Activated CD4-positive, alpha-beta T cell treated with anti-CD3 and anti-CD28 coated beads, Interleukin-2, Interleukin-4, amounts not matched to agents 100 ng/mL and 50 ng/mL, durations not matched to agents 16 hours and 8 hours (primary cell): ENCODE results near the gene UST.
A peak's percentile ranks its signal among the peaks of the same experiment; 100 is the strongest.

Source experiments
- DNase-seq: peaks from one replicate; pipeline ENCODE4 v3.0.0-alpha.2; 2020; ENCODE audit warnings: low spot score

UST gene

DNA sequence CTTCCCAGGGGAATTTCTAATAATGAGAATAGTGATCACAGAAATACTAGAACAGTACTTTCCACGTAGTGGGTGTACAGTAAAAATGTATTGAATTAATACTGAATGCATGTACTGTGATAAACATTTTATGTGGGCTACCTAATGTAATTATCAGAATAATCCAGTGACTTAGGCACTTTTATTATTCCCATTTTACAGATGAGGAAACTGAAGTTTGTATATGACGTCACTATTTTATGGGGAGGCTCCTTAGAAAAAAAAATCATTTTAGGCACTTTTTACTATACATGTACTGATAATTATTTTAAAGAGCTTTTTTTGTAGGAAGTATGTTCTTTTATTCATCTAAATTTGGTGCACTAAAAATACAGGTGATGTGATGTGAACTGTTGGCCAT, 295.1 kb downstream of the UST start:
- no peak for DNase-seq

DNA sequence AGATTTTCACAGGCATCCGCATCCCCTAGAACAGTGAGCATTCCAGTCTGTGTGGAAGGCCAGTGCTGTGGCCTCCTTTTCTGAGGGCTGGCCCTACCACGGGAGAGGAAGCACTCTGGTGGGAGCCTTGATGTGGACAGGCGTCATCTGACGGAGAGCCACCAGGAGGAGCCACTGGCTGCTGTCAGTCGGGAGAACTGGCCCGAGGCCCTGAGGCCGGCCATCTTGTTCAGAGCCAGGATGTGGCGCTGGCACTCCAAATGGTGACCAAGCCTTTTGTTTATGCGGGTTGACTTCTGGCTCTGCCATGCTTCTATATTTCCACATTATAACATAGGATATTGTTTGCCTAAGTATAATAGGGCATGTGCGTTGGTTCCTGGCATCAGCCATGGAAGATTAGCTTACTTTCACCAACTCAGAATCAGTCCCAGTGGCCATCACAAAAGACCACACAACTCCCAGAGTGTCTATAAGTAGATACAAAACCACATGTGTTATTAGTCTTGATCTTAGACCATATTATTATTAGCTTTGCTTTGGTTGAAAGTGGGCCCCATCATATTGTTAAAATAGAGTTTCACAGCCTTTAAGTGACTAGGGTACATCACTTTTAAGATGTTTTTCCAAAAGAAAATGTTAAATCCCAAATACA, 296.8 kb downstream of the UST start:
- peak; percentile 31 for DNase-seq

GRCh38 chr6:149044528-149044927, 297.7 kb downstream of the UST start:
- DNase-seq = no peak

GRCh38 chr6:149045404-149045803, 298.6 kb downstream of the UST start:
- peak; percentile 56 for DNase-seq

DNA sequence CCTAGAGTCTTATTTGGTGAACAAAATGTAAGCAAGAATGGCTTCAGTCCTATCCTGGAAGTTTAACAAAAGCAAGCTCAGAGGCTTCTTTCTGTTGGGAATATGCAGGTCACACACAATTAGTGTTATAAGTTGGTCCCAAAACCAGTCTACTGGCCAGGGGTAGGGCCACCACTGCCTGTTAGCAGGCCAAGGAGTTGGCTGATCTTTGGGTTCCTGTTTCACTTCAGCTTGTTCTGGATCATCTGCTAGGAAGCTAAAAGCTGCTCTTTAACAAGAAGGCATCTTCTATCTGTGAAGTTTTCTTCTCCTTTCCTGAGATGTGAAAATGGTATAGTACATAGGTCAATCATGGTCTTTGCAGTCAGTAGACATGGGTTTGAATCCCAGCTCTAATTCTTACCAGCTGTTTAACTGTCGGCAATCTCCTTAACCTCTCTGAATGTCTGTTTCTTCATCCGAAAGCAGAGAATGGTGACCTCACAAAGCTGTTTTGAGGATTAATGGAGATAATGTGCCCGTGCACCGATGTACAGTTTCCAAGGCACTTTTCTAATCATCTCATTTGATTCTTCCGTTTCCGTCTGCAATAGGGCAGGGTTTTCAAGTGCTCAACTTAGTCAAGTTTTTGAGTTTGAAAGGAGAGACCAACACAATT, 299.5 kb downstream of the UST start:
- DNase-seq = no peak

- no peak for DNase-seq
These were observed 300.0 kb downstream of the UST start for GRCh38 chr6:149046822-149047246.

- DNase-seq = no peak
These were observed 302.4 kb downstream of the UST start for GRCh38 chr6:149049230-149049629.

GRCh38 chr6:149050160-149050559, 303.3 kb downstream of the UST start:
- DNase-seq = no peak

- DNase-seq = peak; percentile 55
These were observed 305.7 kb downstream of the UST start for GRCh38 chr6:149052350-149053106.

DNA sequence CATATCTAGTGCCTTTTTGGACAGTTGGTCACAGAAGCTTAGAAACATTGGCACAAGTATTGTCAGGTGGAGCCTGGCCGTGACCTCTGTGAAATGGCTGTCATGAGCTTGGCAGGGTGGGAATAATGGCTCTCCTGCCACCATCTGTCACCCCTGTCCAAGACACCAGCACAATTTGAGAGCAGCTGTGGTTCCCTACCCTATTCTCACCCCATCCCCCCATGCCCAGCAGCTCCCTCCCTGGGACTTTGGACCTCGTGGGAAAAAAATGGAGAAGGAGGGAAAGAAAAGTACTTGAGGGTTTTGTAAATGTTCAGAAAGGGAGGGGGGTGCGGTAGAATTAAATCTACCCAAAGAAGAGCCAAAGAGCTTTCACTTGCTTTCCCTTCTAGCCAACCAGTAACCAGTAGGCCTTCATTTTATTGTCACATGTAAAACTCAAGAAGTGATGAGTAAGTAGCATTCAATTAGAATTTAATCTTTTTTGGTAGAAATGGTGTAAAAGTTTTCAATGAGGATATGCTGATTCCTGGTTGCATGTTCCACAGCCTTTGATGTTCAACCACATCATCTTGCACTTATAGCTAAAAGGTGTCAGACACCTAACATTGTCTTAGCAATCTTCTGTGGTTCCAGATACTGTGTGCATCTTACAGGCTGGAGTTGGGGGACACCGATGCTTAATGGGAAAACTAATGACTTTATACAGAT, 307.2 kb downstream of the UST start:
- no peak for DNase-seq

DNA sequence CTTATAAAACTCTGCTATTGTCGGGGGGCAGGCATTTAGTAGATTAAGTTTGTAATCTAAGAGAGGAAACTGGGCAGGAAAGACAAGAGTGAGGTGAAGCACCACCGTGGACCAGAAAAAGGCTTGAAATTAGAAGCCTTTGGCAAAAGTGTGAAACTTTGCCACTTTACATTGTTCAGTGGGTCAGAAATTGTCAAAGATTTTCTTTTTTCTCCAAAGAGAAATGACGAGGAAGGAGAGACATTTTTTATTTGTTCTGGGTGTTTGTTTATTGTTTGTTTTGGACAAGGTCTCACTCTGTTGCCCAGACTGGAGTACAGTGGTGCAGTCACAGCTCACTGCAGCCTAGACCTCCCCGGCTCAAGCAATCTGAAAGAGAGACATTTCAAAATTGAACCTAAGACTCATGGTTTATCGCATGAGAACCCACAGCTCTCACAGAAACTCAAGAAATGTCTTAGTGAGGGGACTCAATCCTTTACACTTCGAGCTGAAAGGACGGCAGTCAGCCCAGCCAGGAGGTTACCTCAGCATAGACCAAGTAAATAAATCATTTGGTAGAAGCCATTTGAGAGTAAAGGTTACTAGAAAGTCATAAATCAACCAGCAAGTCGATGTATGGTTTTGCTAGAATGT, 307.8 kb downstream of the UST start:
- DNase-seq = no peak

DNA sequence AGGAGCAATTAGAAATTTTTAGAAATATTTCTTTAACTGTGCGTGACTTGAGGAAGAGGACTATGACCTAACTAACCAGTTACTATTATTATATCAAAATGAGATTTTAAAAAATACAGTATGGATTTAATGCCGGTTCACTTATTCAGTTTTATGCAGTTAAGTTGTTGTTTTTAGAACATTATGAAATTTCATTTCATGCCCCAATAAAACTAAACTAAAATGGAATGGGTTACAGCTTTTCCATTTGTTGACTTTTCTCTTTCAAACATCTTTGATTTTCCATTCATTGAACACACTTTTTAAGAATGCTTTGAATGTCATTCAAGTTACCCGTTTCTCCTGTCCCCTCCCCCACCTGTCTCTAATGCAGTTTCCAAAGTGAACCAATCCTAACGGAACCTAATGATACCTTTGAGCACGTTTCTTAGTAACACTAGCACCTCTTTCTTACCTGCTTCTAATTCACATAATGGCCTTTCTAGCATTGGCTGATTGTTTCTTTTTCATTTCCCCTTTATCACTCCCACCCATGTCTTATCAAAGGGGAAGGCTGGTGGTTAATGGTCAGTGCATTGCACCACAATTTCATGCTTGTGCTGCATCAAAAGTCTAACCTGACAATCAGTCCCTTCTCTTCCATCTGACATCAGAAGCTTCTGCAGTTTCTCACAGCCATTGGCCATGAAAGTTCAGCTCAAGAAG, 308.5 kb downstream of the UST start:
- DNase-seq = no peak

DNA sequence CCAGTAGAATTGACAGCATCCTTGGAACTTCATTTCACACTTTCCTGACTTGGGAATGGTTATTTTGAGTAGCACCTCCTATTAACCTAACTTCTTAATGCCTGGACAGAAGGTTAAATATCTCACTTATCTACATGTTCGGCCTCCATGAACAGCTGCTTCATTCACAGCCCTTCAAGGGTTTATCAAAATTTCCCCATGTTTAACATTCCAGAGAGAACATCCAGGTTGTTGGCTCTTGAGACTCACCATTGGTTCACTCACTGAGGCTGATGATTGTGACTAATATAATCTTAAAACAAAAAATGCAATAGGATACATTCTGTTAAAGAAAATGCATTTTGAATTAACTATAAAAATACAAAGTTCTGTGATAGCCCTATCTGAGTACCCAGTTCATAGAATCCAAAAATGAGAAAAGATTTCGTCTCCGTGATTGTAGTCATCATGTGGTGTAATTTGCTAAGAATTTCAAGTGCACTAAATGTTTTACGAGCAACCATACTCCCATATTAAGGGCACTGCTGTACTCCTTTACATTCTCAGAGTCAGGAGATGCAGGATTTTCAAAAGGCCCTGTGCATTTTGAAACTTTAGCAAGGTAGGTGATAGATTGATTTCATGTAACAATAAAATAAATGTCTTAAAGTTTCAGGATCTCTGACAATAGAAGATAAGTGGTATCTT, 310.1 kb downstream of the UST start:
- no peak for DNase-seq

DNA sequence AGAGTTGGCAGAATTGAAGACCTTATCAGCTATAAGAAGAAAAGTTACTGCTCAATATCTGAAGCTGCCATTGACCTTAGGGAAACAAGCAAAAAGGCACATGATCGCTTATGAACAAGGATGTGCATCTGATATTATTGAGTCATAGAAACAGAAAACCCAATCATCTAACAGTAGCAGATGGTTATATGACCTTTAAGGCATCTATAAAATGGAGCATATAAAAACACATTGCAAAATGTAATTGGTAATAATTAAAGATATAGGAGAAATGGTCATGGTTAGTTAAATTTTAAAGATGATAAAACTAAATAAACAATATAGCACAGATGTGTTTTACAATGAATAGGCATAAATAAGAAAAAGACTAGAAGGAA, 310.6 kb downstream of the UST start:
- DNase-seq = no peak

- no peak for DNase-seq
These were observed 312.7 kb downstream of the UST start for GRCh38 chr6:149059557-149059956.

GRCh38 chr6:149060300-149060984, 313.6 kb downstream of the UST start:
- peak; percentile 67 for DNase-seq

- DNase-seq = no peak
These were observed 314.3 kb downstream of the UST start for GRCh38 chr6:149060985-149061760.

GRCh38 chr6:149061930-149062329, 315.1 kb downstream of the UST start:
- no peak for DNase-seq

DNA sequence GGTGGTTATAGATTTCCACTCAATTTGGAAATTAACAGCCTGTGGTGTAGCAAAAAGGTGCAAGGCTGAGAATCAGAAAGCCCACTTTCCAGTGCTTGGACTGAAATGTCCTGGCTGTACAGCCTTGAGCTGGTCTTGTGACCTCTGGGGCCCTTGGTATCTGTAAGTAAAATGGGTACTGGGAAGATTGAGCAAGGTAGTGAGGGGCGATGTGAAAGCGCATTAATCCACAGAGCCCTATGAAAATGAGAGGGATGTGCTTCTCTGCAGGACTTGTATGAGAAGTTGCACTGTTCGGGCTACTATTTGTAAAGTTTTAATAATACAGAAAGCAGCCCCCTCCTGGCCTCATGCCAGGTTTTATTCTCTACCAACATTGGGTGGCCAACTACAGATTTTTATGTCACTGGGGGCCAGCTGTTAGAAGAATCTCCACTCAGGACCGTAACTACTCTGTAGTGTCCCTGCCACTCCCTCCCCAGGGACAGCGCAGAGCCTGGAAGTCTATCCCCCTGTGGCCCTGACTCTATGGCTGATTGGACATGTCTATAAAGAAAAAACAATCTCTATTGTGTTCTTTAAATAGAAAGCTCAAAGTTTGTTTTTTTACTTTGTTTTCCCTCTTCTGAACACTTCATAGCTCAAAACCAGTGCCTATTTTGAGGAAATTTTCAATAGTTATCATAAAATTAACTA, 316.0 kb downstream of the UST start:
- DNase-seq = no peak
